Measurements from ENCODE around the gene PPP1CC.
A peak's percentile ranks its signal among the peaks of the same experiment; 100 is the strongest.
"Not testable (repeated sequence)": the region's sequence is repeated elsewhere in the genome, so short reads cannot be mapped to it uniquely, and the experiment has no call there.

Gene PPP1CC

DNA sequence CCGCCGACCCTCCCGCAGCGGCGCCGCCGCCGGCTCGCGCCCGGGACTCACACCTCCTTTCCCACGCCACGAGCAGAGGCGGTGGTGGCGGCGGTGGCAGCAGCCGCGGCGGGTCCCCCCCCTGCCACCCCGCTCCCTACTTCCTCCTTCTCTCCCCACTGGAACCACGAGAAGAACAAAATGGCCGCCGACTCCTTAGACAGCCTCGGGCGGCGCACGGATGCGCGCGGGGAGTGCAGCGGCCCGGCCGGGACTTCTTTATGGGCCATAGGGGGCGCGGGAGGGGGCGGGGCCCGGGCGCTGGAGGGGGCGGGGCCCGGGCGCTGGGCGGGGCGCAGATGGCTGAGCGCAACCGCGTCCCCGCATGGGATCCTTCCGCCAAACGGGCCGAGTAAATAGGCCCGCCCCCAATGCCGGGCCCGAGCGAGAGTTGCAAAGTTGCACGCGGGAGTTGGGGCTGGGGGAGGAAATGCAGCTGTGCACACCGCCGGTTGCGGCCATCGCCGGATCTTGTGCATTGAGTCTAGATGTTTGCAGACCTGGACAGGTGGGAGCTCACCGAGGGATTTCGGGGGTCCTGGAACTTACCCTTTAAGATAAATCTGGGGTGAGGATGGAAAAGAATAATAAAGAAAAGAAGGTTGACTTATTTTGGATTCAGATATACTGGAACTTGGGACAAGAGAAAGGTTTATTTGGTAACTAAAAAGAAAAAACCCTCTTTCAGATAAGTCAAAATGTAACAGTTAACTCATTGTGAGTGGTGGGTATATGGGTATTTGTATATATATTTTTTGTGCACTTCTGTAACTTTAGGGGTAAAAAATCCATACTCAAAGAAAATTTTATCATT lies at the start of gene PPP1CC:
Gene PPP1CC, minus strand, starts transcription at position 174 of the 853 bp plus-strand sequence. CDS start 184 bp downstream, outside the sequence.
- DNase-seq: peak; percentile 90

DNA sequence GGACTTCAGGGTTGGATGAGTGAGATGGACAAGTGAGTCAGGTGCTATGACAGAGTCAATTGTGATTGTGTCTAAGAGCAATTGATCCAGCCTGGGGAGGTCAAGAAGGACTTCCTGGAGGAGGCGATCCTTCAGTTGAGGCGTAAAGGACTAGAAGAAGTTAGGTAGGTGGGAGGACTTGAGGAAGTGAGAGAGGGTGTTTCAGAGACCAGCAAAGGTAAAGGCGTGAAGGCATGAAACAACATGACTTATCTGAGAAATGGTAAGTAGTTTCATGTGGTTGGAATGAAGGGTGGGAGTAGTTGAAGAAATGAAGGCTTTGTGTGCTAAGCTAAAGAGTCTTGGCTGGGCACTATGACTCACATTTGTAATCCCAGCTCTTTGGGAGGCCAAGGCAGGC lies 48.9 kb upstream of the PPP1CC start:
- DNase-seq: no peak

DNA sequence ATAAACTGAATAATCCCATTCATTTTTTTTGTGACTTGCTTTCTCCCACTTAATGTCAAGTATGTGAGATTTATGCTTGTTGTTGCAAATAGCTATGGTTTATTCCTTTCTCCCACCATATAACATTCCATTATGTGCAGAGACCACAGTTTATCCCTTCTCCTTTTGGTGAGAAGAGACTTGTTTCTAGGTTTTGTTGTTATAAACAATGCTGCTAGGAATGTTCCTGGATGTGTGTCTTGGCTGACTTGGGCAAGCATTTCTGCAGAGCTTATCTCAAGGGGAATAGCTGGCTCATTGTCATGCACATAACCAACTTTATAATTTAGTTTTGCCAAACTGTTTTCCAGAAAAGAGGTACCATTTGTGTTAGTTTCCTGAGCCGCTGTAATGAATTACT lies 47.6 kb upstream of the PPP1CC start:
- no peak for DNase-seq

DNA sequence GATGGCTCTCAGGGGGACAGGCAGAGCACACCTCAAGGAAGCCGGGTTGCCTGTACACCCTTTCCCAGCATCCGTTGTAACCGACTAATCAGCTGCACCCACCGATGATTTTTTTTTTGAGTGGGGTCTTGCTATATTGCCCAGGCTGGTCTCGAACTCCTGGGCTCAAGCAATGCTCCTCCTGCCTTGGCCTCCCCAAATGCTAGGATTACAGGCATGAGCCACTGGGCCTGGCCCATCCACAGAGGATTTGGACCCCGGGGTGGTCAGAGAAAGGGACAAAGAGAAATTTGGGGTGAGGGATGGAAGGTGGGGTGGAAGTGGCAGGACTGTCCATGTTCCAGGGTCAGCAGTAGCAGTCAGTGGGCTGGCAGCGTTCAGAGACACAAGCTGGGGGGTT lies 43.3 kb upstream of the PPP1CC start:
- DNase-seq: no peak

DNA sequence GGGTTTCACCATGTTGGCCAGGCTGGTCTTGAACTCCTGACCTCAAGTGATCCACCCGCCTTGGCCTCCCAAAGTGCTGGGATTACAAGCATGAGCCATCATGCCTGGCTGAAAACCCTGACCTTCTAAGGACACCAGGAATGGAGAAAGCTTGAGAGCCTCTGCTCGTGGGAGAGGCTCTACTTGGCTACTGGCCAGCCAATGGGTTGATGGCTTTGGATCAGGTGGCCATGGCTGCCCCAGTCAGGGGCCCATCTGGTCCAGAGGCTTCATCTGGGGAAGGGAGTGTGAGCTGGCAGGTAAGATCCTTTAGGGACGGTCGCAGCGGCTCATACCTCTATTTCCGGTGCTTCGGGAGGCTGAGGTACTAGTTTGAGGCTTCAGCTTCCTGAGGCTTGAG lies 42.5 kb upstream of the PPP1CC start:
- no peak for DNase-seq

DNA sequence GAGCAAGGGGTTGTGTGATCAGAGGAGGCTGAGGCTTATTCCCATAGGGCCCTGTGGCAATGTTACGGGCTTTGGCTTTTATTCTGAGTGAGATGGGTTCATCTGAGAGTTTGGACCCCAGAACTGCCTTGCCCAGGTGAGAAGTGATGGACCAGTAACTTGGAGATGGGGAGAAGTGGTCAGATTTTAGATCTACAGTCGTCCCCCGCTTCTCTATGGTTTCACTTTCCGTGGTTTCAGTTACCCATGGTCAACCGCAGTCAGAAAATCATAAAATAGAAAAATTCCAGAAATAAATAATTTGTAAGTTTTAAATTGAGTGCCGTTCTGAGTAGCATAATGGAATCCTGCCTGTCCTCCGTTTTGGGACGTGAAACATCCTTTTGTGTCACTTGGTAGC lies 40.2 kb upstream of the PPP1CC start:
- DNase-seq: no peak

DNA sequence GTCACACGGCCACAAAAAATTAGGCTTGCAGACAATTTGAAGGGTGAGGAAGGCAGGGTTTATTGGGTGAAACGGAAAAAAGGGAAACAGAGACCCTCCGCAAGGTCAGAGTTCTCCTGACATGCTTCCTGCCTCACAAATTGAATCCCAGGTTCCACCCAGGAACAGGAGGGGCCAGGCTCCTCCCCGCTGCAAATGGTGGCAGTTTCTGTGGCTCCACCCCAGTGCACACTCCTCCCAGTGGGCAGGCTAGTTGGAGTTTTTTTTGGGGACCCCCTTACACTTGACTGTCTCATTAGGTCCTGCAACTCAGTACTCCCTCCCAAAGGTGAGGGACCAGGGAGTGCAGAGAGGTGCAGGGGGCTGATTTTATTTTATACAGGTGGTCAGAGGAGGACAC lies 39.4 kb upstream of the PPP1CC start:
- DNase-seq: no peak

DNA sequence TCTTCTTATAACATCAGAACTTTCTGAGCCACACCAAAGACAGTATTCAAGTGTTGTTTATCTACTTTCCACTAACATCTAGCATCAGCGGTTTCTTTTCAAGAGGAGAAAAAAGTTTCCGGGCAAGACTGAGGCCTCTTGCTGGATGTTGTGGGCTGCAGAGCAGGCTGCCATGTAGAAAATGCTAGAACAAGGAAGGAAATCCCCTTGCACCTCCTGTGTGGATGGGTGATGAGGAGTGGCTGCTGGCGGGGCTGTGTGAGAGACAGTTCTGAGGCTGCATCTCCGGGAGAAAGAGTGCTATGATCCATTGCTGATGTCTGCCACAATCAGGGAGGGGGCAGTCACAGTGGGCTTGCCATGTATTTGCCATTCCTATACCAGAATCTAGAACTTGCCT lies 37.8 kb upstream of the PPP1CC start:
- no peak for DNase-seq

DNA sequence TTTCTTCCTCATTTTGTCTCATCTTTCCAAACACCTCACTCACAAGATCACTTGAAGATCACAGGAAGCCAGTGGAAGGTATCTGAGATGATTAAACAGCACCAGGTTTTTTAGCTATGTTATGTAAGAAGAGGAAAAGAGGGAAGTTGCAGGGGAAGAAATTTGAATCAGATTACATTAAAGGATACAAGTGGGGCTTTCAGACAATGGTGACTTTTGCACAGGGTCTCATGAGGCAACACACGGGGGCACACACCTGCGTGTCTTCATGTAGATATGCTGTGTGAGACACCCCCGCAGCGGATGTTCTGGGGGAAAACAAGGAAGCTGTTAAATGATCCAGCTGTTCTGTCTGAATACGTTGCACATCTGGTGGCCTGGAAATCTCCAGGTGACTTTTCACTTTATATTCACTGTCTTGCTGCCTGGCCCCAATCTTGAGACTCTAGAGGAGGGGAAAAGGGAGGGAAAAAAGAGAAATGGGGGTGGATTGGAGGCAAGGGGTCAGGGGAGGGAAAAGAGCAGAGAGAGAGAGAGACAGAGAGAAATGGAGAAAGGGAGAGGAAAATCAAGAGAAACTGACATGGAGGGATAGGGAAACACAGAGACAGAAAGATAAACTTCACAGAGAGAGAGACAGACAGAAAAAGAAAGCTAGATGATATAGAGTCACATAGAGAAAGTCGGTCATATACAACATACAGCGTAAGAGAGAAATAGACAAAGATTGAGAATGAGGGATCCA lies 36.3 kb upstream of the PPP1CC start:
- DNase-seq: no peak

DNA sequence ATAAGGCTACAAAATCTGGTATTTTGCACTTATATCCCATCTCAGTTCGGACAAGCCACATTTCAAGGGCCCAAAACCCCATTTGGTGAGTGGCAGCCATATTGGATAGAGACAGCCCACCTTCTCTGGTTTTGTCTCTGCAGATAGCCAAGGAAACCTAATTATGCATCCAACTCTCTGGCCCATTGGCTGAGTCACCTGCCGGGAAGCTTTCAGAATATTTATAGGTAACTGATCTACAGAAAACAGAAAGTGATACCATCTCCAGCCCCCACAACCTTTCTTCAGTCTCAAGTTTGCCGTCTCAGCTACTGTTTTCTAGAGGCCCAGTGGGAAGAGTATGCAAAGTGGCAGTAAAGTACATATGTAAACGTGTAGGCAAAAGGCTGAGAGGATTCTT lies 33.7 kb upstream of the PPP1CC start:
- no peak for DNase-seq

DNA sequence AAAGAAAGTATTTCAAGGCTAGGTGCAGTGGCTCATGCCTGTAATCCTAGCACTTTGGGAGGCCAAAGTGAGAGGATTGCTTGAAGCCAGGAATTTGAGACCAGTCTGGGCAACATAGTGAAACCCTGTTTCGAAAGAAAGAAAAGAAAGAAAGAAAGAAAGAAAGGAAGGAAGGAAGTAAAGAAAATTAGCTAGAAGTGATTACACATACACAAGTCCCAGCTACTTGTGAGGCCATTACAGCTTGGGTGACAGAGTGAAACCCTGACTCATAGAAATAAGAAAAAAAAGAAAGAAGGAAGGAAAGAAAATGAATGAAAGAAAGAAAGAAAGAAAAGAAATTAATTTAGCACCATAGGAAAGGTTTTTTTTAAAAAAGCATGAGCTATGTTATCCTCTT lies 33.3 kb upstream of the PPP1CC start:
- DNase-seq: no peak

DNA sequence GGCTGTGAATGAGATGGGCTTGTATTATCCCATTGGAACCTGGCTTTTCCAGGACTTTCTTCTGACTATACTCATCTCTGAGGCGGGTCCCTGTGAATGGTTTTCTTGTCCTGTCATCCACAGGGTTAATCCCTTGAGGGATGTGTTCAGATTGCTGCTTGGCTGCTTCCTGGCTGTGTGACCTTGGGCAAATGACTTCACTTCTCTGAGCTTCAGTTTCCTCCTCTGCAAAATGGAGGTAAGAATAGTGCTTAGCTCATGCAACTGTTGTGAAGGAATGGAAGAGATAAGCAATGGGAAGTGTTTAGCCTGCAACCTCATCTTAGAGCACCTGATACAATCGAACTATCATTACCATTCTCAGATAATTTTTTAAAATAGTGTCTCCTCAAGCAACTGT lies 32.1 kb upstream of the PPP1CC start:
- no peak for DNase-seq

DNA sequence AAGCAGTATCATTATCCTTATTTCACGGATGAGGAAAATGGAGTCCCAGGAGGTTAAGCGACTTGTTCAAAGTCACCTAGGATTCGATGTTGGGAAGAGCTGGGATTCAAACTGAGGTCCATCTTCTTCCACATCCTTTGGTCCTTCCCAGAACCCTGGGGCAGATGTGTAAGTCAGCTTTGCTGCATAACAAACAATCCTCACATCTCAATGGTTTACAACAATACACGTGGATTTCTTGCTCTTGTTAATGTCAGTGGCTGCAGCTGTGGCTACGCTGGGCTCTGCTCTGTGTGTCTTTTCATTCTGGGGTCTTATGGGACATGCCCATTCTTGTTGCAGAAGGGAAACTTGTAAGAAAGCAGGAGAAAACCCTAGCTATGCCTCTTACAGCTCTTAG lies 26.3 kb upstream of the PPP1CC start:
- no peak for DNase-seq

DNA sequence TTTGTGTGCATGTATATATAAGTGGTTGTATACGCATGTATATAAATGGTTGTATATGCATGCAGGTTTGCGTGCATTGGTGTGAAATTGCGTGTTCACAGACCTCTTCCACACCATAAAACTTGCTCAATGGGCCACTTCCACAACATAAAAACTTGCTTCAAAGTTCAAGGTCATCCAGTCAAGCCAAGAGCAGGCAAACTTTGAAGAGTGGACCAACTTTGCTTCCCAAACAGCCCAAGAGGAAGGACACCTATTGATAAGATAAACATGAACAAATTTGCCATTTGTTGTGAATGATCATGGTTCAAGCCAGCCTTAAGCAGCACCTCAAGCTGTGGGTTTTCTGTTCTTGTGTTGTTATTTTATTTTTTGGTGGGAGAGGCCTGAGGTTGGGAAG lies 25.2 kb upstream of the PPP1CC start:
- no peak for DNase-seq

DNA sequence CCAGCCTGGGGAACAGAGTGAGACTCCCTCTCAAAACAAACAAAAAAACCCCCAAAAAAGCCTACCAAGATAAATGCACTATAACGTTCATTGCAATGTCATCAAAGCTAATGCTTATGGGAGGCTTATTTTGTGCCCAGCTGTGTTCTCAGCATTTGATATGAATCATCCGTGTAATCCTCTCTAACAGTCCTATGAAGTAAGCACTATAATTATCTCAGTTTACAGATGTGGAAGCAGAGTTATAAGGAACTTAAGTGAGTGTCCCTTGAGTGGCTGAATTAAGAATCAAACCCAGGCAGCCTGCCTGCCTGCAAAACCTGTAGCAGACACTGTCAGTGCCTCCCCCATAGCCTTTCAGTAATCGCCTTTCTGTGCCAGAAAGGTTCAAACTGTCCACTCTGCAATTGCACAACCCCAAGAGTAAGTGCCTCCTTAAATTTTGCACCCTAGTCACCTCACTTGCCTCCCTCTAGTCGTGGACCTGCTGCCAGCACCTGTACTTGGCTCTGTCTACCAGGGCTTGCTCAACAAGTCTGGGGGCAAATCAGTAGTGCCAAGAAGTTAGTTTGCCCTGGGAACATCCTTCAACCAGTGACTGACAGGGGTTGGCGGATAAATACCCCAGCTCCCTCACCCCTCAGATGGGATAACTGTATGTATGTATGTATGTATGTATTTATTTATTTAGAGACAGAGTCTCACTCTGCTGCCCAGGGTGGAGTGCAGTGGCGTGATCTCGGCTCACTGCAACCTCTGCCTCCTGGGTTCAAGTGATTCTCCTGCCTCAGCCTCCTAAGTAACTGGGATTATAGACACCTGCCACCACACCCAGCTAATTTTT lies 23.8 kb upstream of the PPP1CC start:
- peak; percentile 68 for DNase-seq

DNA sequence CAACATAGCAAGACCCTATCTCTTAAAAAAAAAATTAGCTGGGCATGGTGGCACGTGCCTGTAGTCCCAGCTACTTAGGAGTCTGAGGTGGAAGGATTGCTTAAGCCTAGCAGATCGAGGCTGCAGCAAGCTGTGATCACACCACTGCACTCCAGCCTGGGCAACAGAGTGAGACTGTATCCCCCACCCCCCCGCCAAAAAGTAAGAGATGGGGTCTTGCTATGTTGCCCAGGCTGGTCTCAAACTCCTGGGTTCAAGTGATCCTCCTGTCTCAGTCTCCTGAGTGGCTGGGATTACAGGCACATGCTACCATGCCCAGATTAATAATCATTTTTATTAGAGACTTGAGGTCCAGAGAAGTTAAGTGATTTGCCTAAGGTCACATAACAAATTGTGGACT lies 22.9 kb upstream of the PPP1CC start:
- not testable (repeated sequence) for DNase-seq

DNA sequence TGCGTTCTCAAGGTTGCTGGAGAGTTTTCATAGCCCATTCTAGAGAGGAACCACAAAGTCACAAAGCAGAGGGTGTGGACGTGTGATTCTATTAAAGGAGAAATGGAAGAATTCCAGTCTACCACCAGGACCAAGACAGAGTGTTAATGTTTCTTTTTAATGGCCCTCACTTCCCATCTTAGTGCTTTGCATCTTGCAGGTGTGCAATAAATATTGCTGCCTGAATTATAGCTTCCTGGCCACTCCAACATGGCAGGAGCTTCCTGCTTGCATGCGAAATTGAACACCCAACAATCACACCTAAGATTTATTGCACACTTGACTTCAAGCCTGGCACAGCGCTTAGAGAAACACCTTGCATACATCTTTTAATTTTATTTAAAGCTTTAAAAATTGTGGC lies 22.4 kb upstream of the PPP1CC start:
- DNase-seq: peak; percentile 38

DNA sequence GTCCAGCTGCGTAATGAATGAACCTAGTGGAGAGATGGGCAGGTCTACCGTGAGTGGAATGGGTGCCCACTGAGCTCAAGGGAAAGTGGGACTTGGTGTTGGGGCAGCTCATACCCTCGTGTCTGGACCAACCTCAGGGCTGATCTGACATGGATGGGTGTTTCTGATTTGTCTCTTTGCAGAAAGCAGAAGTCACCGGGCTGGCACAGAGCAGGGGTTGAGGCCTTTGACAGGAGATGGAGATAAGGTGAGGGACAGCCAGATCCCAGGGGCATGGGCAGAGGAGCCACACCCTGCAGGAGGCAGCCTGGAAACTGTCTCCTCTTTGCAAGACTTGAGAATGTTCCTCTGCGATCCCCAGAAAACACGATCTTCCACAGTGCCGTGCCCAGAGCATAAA lies 20.9 kb upstream of the PPP1CC start:
- no peak for DNase-seq

DNA sequence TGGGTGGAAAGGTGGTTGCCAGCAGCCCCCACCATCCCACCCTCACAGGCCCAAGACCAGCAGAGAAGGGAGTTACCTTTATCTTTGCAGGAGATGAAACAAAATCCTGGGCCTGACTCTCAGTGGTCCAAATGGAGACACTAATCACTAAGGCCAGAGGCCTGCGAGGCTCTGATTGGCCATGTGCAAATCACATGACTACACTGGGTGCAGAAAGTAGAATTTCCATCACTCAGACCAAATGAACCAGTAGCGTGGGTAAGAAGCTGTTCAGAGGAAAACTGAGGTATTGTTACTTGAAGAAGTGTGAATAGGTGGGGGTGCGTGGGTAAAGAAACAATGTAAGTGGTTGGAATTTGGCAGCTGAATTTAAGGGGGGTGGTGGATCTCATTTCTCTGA lies 20.2 kb upstream of the PPP1CC start:
- DNase-seq: no peak

DNA sequence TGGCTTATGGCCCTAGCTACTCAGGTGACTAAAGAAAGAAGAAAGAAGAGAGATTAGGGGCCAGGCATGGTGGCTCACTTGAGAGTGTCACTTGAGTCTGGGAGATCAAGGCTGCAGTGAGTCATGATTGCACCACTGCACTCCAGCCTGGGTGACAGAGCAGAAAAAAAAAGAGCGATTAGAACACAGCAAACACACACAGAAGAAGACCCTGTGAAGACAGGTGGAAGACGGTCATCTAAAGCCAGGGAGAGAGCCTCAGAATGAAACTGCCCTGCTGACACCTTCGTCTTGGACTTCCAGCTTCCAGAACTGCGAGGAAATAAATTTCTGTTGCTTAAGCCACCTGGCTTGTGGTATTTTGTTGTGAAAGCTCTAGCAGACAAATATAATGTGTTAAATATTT lies 17.5 kb upstream of the PPP1CC start:
- no peak for DNase-seq

DNA sequence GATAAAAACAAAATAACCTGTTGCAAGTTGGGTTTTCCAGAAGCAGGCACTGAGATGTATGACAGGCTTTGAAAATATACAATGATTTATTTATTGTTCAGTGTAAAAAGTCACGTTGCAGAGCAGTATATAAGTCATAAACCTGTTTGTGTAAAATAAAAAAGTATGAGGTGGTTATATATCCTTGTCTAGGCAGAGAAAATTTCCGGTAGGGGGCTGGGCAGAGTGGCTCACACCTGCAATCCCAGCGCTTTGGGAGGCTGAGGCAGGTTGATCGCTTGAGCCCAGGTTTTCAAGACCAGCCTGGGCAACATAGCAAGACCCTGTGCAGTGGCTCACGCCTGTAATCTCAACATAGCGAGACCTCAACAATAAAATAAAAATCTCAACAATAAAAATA lies 16.2 kb upstream of the PPP1CC start:
- no peak for DNase-seq

DNA sequence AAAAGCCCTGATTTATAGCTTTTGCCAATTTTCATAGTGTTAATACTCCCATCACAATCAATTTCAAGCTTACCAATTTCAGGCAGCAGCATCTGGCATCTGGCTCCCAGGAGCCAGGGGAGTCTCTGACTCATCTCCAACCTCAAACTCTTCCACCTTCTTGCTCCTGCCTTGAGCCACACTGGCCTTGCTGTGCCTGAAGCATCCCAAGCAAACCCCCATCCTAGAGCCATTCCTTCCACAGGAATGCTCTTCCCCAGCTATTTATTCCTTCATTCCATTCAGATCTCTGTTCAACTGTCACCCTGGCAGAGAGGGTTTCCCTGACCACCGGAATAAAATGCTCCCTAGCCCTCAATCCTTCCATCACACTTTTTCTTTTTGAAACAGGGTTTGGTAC lies 13.9 kb upstream of the PPP1CC start:
- no peak for DNase-seq

DNA sequence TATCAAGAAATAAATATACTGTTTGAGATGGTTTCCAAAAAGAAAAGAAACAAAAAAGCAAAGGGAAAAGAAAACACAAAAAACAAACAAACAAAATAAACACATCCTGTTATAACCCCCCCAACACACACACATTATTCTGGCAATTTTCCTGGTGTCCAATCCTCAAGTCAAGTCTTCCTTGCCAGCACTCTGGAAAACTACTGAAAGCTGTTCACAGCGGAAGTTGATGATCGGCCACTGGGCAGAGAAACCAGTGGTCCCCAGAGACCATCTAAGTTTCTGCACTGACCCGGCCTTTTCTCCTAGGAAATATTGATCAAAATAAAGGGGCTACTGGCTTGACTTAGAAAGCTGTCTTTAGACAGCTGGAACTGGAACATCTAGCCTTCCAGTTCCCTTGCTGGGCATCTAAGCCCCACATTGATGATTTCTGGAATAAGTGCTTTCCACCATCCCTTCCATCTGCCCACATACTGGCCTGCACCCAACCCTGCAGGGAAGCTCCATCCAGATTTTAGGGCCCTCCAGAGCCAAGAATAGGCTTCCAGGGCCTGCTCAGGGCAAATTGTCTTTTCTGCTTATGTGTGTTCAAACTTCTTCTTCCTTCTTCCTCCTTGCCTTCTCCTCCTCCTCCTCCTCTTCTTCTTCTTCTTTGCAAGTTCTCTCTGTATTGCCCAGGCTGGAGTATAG lies 11.6 kb upstream of the PPP1CC start:
- DNase-seq: no peak
